Measurements from ENCODE around the gene MARK3. TPM values are rescaled to one million over a fixed set of nuclear protein-coding genes. Genes with fewer than 3 reads are reported as not detected.

Gene MARK3
- total and polyA plus RNA-seq, 8 donors = 52.6 to 157 (median 95.0) TPM

- intact Hi-C loops (cut with DNase I; ENCODE audit: low total_unique reads) = no loop called here
- H3K27me3 ChIP-seq = no peaks in the 10 kb centered on the region
- no peak for TF ChIP-seq CTCF (IDR thresholded peaks at IDR 0.05)
- no peak for TF ChIP-seq POLR2AphosphoS5 (IDR thresholded peaks at IDR 0.05)
- TF ChIP-seq EP300 (IDR thresholded peaks at IDR 0.05) = no peak
- no peak for TF ChIP-seq POLR2A (IDR thresholded peaks at IDR 0.05)
- no peaks in the 10 kb centered on the region for H3K9me3 ChIP-seq
- WGBS, 5 donors = 87 to 89% (median 88%) methylated on average over 15 of the region's 15 CpGs
- DNase-seq = no peak
- peaks cover 45 to 89% (median 70%) of the 10 kb centered on the region in 4 donors for H3K4me1 ChIP-seq
- H3K4me3 ChIP-seq = no peak overlapping the region
- H3K27ac ChIP-seq = peak overlapping the region in 1 of 5 donors; percentile 83
- peaks cover 5 to 62% (median 53%) of the 10 kb centered on the region in 4 donors for H3K36me3 ChIP-seq
Observed at GRCh38 chr14:103531421-103532215, 146.4 kb downstream of the MARK3 start.

GRCh38 chr14:103532216-103533136, 147.3 kb downstream of the MARK3 start:
- H3K4me1 ChIP-seq = peaks cover 45 to 81% (median 64%) of the 10 kb centered on the region in 4 donors
- intact Hi-C loops (cut with DNase I; ENCODE audit: low total_unique reads) = no loop called here
- TF ChIP-seq POLR2AphosphoS5 (IDR thresholded peaks at IDR 0.05) (no peak), CTCF (IDR thresholded peaks at IDR 0.05) (no peak), POLR2A (IDR thresholded peaks at IDR 0.05) (no peak), EP300 (IDR thresholded peaks at IDR 0.05) (no peak)
- no peaks in the 10 kb centered on the region for H3K9me3 ChIP-seq
- DNase-seq = no peak
- WGBS, 5 donors = 83 to 91% (median 86%) methylated on average over 21 to 32 of the region's 32 CpGs
- peaks cover 5 to 62% (median 53%) of the 10 kb centered on the region in 4 donors for H3K36me3 ChIP-seq
- H3K27me3 ChIP-seq = no peaks in the 10 kb centered on the region
- H3K4me3 ChIP-seq = no peak overlapping the region
- H3K27ac ChIP-seq = peak overlapping the region in 4 of 5 donors; percentile 73 to 83 (median 78)

GRCh38 chr14:103533137-103533998, 148.2 kb downstream of the MARK3 start:
- intact Hi-C loops (cut with DNase I; ENCODE audit: low total_unique reads) = no loop called here
- Histone ChIP-seq H3K27ac (peak overlapping the region in 4 of 5 donors; percentile 73 to 83 (median 78)), H3K27me3 (no peaks in the 10 kb centered on the region), H3K9me3 (no peaks in the 10 kb centered on the region), H3K4me3 (peak overlapping the region in 1 of 4 donors; percentile 13), H3K4me1 (peaks cover 40 to 81% (median 60%) of the 10 kb centered on the region in 4 donors), H3K36me3 (peaks cover 5 to 62% (median 53%) of the 10 kb centered on the region in 4 donors)
- TF ChIP-seq POLR2AphosphoS5 (IDR thresholded peaks at IDR 0.05) = no peak
- TF ChIP-seq EP300 (IDR thresholded peaks at IDR 0.05) = no peak
- no peak for TF ChIP-seq POLR2A (IDR thresholded peaks at IDR 0.05)
- TF ChIP-seq CTCF (IDR thresholded peaks at IDR 0.05) = no peak
- peak in 1 of 2 donors; percentile 70 for DNase-seq
- WGBS, 5 donors = 66 to 81% (median 77%) methylated on average over 14 to 23 of the region's 23 CpGs
